OCI-M2 (cell line): ENCODE results near the gene DOK4.
"Not testable (repeated sequence)": the region's sequence is repeated elsewhere in the genome, so short reads cannot be mapped to it uniquely, and the experiment has no call there.

ENCODE experiments used
- DNase-seq: peaks from one replicate; lab custom pipeline; 2025; ENCODE audit not compliant: unreplicated experiment; lab: John Stamatoyannopoulos, UW

DOK4 gene

DNA sequence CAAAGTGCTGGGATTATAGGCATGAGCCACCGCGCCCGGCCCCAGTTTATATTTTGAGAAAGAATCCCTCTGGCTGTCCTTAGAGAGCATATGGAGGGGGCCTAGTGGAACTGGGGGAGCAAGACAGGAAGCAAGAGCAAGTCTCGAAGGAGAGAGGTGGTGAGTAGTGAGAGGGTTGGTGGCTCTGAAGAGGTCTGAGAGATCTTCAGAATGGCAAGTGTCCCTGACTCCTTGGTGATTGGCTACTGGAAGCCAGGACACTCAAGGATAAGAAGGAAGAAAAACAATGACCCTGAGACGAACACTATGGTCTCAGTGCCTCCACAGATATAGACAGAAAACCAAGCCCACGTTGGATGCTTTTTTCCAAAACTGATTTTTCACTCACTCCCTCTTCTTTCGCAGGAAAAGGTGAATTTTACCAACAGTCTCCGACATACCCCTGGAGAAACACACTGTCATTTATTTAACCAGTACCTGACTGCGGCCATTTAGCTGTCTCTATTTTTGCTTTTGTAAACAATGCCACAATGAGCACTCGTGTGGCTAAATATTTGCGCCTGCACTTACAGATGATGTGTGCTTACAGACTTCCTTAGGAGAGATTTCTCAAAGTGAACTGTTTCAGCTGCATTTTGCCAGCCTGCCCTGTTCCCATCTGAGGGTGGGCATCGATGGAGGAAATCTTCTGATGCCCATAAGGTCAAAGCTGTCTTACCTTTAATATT is 15.9 kb upstream of the DOK4 start:
- DNase-seq: no peak

DNA sequence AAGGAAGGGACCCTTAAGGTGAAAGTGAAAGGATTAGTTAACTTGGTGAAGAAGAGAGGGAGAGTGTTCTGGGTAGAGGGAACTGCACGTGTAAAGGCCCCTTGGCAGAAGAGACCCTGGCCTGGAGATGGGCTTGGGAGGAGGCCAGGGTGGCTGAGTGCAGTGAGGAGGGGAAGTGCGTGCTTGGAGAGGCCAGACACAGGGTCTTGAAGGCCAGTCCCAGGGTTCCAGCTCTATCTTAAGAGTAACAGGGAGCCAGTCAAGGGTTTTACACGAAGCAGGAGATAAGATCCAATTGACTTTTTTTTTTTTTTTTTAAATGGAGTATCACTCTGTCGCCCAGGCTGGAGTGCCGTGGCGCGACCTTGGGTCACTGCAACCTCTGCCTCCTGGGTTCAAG is 15.2 kb upstream of the DOK4 start:
- no peak for DNase-seq

DNA sequence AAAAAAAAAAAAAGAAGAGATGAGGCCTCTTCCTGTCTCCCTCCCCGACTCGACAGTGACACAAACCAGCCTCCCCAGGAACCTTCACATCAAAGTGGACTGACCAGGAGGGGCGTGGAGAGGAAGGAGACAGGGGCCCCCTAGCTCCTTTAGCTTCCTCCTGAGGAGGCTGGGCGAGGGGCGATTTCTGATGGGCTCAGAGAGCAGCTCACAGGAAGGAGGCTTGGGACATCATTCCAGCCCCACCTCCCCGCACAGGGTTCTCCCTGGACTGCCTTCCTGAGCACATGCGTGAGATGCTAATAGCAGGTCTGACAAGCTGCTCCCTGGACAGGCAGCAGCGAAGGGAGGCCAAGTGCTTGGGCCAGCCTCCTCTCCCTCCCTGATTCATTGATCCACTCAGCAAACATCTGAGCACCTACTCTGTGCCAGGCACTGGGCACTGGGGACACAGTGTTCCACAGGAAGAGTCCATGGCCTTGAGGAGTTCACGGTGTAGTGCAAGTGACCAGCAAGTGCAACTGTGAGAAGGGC is 14.4 kb upstream of the DOK4 start:
- no peak for DNase-seq

DNA sequence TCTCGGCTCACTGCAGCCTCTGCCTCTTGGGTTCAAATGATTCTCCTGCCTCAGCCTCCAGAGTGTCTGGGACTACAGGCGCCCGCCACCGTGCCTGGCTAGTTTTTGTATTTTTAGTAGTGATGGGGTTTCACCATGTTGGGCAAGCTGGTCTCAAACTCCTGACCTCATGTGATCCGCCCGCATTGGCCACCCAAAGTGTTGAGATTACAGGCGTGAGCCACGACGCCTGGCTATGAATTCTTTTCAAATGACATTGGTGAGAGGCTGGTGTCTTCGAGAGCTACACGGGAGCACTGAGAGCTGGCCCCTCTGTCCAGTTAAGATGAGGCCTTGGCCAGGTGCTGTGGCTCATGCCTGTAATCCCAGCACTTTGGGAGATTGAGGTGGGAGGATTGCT is 13.6 kb upstream of the DOK4 start:
- DNase-seq: not testable (repeated sequence)

GRCh38 chr16:57498031-57498430 is 11.7 kb upstream of the DOK4 start:
- DNase-seq: no peak

- no peak for DNase-seq
These were observed 10.8 kb upstream of the DOK4 start for GRCh38 chr16:57497121-57497520.

DNA sequence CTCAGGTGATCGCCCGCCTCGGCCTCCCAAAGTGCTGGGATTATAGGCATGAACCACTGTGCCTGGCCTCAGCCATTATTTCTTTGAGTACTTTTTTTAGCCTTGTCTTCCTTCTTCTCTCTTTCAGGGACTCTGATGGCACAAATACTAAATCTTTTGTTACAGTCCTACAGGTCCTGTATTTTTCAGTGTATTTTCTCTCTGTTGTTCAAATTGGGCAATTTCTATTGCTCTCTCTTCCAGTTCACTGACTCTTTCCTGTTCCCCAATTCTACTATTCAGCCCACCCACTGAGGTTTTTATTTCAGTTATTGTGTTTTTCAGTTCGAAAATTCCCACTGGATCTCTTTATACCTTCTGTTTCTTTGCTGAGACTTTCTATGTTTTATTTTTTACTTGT is 7.5 kb upstream of the DOK4 start:
- DNase-seq: no peak

DNA sequence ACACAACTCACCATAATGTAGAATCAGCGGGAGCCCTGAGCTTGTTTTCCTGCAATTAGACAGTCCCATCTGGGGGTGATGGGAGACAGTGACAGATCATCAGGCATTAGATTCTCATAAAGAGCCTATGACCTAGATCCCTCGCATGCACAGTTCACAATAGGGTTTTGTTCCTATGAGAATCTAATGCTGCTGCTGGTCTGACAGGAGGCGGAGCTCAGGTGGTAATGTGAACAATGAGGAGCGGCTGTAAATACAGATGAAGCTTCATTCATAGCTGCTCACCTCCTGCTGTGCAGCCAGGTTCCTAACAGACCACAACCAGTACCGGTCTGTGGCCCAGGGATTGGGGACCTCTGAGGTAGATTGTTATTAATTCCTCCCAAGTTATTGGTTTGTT is 2.9 kb upstream of the DOK4 start:
- DNase-seq: no peak

- no peak for DNase-seq
These were observed 853 bp upstream of the DOK4 start for GRCh38 chr16:57486858-57487834.

- DNase-seq: no peak
These were observed 990 bp downstream of the DOK4 start for GRCh38 chr16:57485091-57485915.

DNA sequence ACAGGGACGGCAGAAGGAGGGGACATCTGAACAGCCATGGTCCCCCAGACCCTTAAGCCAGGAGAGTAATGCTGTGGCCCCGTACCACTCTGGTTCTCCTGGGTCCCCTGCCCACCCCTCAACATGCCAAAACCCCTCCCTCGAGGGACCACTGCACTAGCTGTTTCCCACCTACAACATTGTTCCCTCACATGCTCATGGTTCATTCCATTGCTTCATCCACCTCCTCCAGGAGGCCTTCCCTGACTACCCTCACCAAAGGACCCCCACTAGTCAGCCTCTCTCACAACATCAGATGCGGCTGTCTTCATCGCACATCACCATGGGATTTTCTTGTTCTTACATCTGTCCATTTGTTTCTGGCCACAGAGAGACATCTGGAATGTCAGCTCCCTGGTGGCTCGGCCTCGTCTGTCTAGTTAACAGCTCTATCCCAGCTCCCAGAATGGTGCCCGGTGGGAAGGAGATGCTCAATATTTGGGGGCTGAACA is 1.7 kb downstream of the DOK4 start:
- no peak for DNase-seq

GRCh38 chr16:57483725-57484514 is 2.4 kb downstream of the DOK4 start:
- DNase-seq: no peak

DNA sequence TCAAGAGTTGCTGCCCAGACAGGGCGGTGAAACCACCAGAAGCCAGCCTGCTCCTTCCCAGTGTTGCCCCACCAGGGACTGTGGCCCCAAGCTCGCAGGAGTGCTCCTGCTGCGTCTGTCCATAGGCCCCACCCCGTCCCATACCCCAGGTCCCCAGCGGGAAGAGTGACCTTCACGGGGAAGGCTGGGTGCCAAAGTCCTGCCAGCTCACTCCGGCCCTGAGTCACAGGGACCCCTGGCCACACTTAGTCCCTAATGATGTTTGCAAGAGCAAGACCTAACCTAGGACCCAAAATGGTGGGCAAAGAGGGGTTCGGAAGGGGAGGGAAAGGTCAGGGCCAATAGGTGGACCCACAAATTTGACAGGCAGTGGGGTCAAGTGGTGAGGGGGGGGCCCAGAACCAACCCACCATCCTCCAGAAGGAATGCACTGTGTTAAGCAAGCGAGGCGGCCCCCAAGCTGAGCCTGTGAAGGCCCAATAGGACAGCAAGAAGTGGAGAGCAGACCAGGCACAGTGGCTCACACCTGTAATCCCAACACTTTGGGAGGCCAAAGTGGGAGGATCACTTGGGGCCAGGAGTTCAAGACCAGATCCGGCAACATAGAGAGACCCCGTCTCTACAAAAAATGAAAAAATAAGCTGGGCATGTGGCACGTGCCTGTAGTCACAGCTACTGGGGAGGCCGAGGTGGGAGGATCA is 3.3 kb downstream of the DOK4 start:
- no peak for DNase-seq

DNA sequence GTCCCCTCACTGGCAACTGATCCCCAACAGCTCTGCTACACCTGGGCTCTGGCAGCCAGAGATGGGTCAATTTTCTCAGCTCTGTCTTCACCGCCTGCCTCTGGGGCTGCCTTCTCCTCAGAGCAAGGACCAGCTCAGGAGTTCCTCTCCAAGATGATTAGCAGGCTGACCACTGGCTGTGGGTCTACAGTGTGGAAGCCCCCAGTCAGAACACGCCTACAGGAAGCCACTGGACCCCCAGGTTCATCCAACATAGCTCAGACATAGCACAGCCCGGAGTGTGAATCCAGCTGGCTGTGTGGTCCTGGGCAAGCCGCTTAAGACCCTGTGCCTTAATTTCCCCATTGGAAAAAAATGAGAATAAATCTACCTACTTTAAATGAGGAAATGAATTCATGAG is 4.9 kb downstream of the DOK4 start:
- no peak for DNase-seq

GRCh38 chr16:57480754-57481230 is 5.5 kb downstream of the DOK4 start:
- DNase-seq: no peak

GRCh38 chr16:57479976-57480753 is 6.1 kb downstream of the DOK4 start:
- no peak for DNase-seq

- DNase-seq: no peak
These were observed 6.9 kb downstream of the DOK4 start for GRCh38 chr16:57479205-57479975.
